HG02763 (cell line): Measurements from ENCODE around the gene ADGRE1.

Source experiments
- ATAC-seq: cut with Tn5 transposase; IDR thresholded peaks from one replicate; pipeline ENCODE4 v1.9.1; 2021; ENCODE audit warnings: mild to moderate bottlenecking, moderate library complexity; ENCODE audit not compliant: unreplicated experiment

Gene ADGRE1

GRCh38 chr19:6873708-6874431 lies 13.5 kb upstream of the ADGRE1 start:
- no peak for ATAC-seq

GRCh38 chr19:6875218-6875617 lies 12.2 kb upstream of the ADGRE1 start:
- no peak for ATAC-seq

- no peak for ATAC-seq
Measured at GRCh38 chr19:6876748-6877147, 10.6 kb upstream of the ADGRE1 start.

DNA sequence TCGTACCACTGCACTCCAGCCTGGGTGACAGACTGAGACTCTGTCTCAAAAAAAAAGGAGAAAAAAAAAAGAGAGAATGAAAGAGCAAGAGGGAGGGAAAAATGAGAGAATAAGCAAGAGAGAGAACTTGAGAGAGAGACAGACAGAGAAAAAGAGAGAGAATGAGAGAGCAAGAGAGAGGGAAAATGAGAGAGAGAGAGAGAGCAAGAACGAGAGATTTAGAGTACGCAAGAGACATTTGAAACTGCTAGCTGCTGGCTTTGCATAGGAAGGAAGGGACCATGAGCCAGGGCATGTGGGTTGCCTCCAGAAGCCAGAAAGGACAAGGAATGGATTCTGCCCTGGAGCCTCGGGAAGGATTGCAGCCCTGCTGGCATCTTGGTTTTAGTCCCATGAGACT lies 9.6 kb upstream of the ADGRE1 start:
- ATAC-seq = no peak

GRCh38 chr19:6886277-6886897 lies 992 bp upstream of the ADGRE1 start:
- no peak for ATAC-seq

GRCh38 chr19:6888967-6889366 lies 1.6 kb downstream of the ADGRE1 start:
- ATAC-seq = no peak

DNA sequence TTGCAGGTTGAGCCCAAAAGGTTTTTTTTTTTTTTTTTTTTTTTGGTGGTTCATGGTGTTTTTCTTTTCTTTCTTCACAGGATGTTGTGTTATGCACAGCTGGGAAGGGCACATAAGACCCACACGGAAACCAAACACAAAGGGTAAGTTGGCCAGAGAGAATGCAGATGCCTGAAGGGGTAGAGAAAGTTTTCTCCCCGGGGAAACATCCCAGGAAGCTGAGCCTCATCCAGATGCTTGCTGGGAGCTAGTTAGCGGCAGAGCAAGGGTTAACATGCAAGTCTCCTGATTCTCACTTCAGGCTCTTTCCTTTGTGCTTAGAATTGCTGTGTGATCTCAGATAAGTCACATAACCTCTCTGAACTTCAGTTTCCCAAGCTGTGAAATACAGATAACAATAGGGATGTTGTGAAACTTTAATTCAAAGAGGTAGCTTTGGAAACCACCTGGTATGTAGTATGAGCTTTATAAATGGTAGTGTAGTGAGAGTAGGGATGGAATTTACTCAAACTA lies 3.1 kb downstream of the ADGRE1 start:
- no peak for ATAC-seq

- ATAC-seq = no peak
Measured at GRCh38 chr19:6890938-6891337, 3.6 kb downstream of the ADGRE1 start.

DNA sequence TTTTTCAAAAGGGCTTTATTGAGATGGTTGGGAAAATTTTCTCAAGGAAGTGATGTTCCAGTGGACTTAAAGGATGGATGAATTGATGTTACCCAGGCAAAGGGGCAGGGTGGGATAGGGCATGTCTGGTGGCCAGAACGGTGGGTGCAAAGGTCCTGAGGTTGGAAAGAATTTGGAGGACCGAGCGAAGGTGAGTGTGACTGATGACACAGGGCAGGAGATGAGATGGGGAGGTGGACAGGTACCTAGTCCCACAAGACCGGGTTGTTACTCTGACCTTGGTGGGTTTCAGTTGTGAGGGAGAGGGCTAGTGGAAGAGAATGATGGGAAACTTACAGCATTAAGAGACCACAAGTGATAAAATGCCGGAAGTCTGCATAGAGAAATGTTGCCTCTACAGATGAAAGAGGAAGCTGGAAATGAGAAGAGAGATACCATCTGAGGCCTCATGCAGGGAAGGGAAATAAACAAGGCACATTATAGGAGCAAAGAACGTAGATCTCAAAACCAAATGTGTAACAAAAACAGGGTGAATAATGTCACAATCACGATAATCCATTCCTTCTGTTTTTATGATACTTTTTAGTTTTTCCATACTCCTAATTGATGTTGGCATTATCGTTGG lies 4.5 kb downstream of the ADGRE1 start:
- ATAC-seq = no peak

- no peak for ATAC-seq
Measured at GRCh38 chr19:6894313-6894712, 6.9 kb downstream of the ADGRE1 start.

DNA sequence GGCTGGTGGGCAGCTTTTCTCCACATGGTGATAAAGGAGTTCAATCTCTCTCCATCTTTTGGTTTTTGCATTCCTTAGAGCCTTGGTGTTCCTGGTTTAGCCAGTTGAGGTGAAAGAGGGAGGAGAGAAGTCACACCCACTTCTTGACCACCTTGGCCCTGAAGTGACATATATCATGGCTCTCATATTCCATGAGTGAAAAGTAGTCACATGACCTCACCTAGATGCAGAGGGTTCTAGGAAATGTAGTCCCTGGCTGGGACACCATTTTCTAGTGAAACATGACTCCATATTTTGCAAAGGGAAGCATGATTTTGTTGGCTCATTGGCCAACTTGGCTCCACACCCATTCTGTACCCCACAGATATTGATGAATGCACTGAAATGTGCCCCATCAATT lies 16.1 kb downstream of the ADGRE1 start:
- no peak for ATAC-seq

- no peak for ATAC-seq
Measured at GRCh38 chr19:6906559-6907060, 19.2 kb downstream of the ADGRE1 start.

DNA sequence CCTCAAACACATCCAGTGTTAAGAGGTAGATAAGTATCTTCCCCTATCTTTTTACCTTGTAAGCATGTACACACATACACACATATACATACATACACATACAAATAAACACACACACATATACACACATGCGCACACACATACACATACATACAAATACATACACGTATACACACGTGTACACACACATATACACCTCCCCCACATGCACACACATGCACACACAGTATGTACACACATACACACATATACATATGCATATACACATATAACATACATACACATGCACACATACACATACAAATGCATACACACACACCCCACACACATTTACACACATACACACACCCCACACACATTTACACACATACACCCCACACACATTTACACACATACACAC lies 24.1 kb downstream of the ADGRE1 start:
- ATAC-seq = no peak

GRCh38 chr19:6914321-6914720 lies 26.9 kb downstream of the ADGRE1 start:
- ATAC-seq = no peak

DNA sequence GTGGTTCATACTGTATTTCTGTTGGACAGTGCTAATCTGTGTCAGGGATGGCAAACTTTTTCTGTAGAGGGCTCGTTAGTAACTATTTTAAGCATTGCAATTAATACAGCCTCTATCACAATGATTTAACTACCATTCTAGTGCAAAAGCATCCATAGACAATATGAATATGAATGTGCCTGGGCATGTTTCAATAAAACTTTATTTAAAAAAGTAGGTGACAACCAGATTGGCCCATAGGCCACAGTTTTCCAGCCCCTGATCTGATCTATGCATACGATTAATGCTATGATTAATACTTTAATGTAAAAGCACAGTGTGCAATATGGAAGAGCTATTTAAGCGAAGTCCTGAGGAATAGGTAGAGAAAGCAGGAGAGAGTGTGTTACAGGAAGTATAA lies 29.6 kb downstream of the ADGRE1 start:
- no peak for ATAC-seq

GRCh38 chr19:6925386-6925785 lies 38.0 kb downstream of the ADGRE1 start:
- ATAC-seq = no peak

- ATAC-seq = no peak
Measured at GRCh38 chr19:6925801-6926751, 38.7 kb downstream of the ADGRE1 start.

- no peak for ATAC-seq
Measured at GRCh38 chr19:6930190-6930589, 42.8 kb downstream of the ADGRE1 start.

- no peak for ATAC-seq
Measured at GRCh38 chr19:6935069-6935468, 47.7 kb downstream of the ADGRE1 start.

DNA sequence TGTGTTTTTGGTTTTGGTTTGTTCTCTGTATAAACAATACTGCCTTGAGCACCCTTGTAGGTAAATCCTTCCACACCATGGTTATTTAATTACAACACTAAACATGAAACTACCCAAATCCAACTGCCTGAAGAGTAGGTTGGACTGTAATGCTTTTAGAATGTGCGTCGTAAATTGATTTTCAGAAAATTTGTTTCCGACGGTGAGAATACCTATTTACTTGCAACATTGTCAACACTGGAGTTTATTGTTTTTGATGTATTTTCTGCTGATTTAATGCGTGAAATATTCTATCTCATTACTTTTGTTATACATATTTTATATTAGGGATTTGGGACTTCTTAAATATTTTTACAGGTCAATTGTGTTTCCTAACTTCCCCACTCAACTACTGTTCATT lies 48.2 kb downstream of the ADGRE1 start:
- no peak for ATAC-seq

DNA sequence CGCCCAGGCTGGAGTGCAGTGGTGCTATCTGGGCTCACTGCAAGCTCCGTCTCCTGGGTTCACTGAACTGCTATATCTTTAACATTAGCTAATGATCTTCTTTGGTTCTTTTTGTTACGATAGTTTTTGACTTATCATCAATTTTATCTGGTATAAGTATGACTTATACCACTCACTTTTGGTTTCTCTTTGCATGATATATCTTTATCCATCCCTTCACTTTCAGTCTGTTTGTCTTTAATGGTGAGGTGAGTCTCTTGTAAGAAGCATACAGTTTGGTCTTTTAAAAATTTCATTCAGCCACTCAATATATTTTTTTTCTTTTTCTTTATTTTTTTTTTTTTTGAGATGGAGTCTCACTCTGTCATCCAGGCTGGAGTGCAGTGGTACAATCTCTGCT lies 58.4 kb downstream of the ADGRE1 start:
- ATAC-seq = no peak
